NCI-H1092 treated with DMSO at 0.1 percent for 48 hours (cell line): ENCODE measurements around the gene ERC2.

Source experiments
- DNase-seq: peaks from one replicate; lab custom pipeline; 2025; lab: John Stamatoyannopoulos, UW

ERC2 gene

DNA sequence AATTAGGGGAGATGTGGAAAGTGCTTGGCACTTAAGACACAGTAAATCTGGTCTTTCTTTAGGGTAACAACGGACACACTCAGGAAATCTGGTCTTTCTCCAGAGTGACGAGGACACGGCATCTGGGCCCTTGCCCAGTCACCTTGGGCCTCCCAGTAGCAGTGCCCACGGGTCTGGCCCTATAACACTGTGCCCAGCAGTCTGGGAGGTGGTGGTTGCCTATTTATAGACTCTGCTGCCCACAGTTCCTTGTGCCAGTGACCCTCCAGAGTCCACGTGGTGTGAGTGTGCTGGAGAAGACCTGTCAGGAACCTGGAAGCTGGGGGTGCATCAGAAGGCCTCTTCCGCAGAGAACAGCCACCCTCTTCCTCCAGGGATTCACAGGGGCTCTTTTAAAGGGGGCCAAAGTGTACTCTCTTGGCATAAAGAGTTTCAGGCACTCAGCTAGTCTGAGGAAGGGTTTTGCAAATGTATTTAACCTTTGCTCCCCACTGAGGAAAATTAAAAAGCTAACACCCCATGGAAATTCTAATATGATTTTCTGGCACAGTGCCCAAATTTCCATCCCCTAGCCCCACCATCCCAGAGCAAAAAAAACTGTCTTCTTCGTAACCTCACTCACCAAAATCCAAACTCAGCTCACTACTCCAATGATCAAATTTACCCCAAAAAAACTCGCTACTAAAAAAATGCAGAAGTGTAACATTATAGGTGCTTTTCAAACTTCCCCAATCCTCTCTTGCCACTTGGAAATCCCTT, 996.6 kb downstream of the ERC2 start:
- DNase-seq = no peak

GRCh38 chr3:55471084-55471483, 997.2 kb downstream of the ERC2 start:
- DNase-seq = no peak

GRCh38 chr3:55469957-55470526, 998.2 kb downstream of the ERC2 start:
- DNase-seq = no peak

- DNase-seq = no peak
Measured at GRCh38 chr3:55468251-55468650, 1000.0 kb downstream of the ERC2 start.

DNA sequence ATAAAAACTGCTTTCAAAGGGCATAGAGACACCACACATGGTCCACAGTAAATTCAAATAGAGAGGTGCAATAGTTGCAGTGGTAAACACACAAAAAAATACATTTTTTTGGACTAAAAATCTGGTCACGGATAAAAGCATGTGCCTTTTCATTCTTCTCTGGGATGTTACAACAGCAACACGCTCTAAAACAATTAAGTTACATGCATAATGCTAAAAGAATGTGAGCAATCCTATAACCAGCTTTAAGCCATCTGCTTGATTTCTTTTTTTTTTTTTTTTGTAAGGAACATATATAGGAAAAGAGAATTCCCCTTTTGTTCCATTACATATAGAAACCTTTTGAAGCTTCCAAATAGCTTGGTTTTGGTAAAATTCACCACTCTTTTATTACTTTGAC, 1001.2 kb downstream of the ERC2 start:
- no peak for DNase-seq

DNA sequence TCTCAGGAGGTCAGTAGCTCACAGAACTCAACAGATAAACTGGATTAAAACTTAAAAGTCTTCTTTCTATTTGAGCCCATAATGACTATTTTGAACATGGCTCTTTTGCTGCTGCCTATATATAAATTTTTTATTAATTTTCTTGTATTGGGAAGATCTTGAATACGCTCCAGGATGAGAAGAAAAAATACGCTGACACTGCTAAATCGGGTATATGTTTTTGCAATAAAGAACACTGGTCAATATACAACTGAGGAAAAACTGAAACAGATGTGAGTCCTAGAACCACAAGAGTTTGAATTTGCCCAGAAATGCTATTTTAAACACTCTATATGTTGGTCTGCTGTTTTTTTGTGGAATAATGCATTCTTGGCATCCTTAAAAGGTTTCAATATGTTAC, 1001.7 kb downstream of the ERC2 start:
- DNase-seq = no peak

DNA sequence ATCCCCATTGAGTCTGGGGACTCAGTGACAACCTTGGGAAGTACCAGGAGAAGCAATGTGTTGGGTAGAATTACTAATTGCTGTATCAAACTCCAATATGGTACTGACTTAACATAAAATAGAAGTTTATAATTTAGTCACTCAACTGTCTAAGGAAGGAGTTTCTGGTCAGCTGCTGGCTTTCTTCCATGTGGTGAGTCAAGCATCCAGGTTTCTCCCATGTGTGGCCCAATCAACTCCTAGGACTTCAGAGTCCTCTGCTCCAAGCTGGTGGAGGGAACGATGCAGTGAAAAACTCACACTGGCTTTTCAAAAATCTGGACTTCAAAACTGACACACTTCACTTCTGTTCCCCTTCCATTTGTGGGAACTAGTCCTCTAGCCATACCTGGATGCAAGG, 1006.4 kb downstream of the ERC2 start:
- no peak for DNase-seq

- DNase-seq = no peak
Measured at GRCh38 chr3:55459838-55460237, 1008.4 kb downstream of the ERC2 start.
